GM19238 (cell line): Measurements from ENCODE around the gene UPK3B.
A peak's percentile ranks its signal among the peaks of the same experiment; 100 is the strongest.
"Not testable (repeated sequence)": the region's sequence is repeated elsewhere in the genome, so short reads cannot be mapped to it uniquely, and the experiment has no call there.

Experiments used
- DNase-seq: peaks from one replicate; pipeline ENCODE4 v3.0.0; 2011; ENCODE audit warnings: low spot score; ENCODE audit not compliant: insufficient read length

Gene UPK3B

DNA sequence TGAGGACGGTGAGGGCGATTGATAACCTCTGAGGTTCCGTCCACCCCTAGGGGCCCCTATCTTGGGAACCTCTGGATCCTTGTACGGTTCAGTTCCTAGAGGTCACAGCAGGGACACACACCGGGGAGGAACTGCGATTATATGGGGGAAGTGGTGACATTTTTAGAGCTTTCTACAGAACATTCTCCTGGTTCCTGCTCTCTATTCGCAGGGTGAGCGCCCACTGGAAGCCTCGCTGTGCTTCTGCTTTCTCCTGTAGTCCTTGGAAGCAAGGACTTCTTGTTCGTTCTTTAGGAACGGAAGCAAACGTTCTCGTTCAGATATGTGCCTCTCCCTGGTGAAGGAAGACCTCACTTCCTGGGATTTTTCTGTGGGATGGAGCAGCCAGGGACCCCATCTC lies 22.4 kb upstream of the UPK3B start:
- DNase-seq = not testable (repeated sequence)

DNA sequence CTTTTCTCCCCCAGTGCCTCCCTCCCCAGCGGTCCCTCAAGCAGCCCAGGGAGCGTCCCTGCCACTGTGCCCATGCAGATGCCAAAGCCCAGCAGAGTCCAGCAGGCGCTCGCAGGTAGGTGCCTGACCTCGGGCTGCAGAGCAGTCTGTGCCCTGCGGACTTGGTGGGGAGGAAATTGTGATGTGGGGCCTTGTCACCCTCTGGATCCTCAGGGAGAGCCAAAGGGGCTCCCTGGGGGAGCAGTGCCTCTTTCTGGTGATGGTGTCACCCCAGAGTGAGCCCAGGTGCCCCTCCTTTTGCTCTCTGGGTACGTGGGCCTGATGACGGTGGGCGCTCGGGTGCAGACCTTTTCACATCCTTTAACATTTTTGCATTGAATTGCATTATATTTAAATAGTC lies 18.2 kb upstream of the UPK3B start:
- DNase-seq = not testable (repeated sequence)

- DNase-seq = not testable (repeated sequence)
Measured at GRCh38 chr7:76495717-76496116, 14.6 kb upstream of the UPK3B start.

GRCh38 chr7:76497918-76498582 lies 12.3 kb upstream of the UPK3B start:
- DNase-seq = not testable (repeated sequence)

DNA sequence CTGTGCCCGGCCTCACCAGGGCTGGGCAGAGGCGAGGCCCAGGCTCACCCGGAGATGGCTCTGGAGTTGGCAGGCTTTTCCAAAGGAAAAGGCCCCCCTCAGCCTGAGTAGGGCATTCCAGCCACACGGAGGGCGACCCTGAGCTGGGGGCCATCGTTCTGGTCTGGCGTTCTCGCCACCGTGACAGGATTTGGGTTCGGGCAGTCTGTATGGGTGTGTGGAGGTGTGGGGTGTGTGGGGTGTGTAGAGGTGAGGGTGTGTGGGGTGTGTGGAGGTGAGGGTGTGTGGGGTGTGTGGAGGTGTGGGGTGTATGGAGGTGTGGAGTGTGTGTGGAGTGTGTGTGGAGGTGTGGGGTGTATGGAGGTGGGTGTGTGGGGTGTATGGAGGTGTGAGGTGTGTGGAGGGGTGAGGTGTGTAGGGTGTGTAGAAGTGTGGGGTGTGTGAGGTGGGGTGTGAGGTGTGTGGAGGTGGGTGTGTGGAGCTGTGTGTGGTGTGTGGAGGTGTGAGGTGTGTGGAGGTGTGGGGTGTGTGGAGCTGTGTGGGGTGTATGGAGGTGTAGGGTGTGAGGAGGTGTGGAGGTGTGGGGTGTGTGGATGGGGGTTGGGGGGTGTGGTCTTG lies 11.7 kb upstream of the UPK3B start:
- not testable (repeated sequence) for DNase-seq

- DNase-seq = not testable (repeated sequence)
Measured at GRCh38 chr7:76499201-76499923, 11.0 kb upstream of the UPK3B start.

GRCh38 chr7:76499924-76500241 lies 10.5 kb upstream of the UPK3B start:
- DNase-seq = not testable (repeated sequence)

DNA sequence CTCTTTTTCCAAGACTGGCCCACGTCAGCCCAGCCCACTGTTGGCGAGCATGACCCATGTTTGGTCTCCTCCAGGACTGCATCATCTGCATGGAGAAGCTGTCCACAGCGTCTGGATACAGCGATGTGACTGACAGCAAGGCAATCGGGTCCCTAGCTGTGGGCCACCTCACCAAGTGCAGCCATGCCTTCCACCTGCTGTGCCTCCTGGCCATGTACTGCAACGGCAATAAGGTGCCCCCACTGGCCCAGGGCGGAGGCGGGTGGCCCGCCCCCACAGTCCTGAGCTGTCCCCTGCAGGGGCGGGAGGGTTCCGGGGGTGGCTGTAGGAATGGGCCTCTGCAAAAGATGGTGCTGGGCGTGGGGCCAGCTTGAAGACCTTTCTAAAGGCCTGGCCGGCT lies 8.1 kb upstream of the UPK3B start:
- not testable (repeated sequence) for DNase-seq

- not testable (repeated sequence) for DNase-seq
Measured at GRCh38 chr7:76502836-76503235, 7.5 kb upstream of the UPK3B start.

DNA sequence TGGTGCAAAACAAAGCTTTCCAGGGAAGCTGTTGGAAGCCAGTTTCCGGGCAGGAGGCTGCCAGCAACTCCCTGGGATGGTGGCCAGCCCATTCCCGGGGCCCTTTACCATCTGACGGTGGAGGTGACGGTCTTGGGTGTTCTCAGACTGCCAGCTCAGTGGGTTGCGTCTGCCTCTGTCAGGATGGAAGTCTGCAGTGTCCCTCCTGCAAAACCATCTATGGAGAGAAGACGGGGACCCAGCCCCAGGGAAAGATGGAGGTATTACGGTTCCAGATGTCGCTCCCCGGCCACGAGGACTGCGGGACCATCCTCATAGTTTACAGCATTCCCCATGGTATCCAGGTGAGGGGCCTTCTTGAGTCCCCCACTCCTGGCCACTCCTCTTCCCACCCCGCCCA lies 7.1 kb upstream of the UPK3B start:
- not testable (repeated sequence) for DNase-seq

DNA sequence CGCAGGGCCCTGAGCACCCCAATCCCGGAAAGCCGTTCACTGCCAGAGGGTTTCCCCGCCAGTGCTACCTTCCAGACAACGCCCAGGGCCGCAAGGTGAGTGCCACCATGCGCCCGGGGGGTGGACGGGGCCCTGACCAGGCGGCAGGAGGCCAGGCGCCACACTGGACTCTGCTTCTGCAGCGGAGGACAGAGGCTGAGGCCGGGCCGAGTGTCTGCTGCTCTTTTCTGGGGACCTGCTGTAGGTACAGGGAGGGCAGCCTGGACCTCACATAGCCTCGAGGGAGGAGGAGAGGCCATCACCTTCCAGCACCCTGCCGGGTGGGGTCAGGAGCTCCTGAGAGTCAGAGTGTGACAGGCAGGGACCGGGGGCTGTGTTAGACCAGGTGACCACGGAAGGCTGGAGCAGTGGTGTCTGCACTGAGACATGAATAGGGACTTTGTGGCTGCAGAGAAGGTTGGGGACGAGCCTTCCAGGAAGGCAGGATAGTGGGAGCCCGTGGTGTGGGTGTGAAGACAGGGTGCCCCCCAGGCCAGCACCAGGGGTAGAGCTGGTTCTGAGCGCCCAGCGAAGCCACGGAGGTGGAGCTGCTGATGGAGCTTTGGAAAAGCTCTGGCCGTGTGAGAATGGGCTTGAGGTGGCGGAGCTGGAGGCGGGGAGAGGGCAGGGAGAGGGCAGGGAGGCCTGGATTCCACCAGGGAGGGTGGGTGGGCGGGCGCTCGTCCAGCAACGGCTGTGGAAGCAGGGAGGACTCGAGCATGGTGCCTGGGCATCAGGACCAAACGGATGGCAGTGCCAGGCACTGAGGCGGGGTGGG lies 5.8 kb upstream of the UPK3B start:
- DNase-seq = not testable (repeated sequence)

GRCh38 chr7:76505168-76506080 lies 4.9 kb upstream of the UPK3B start:
- DNase-seq = no peak

- no peak for DNase-seq
Measured at GRCh38 chr7:76506081-76506440, 4.3 kb upstream of the UPK3B start.

GRCh38 chr7:76506643-76507042 lies 3.7 kb upstream of the UPK3B start:
- not testable (repeated sequence) for DNase-seq

- DNase-seq = peak; percentile 0
Measured at GRCh38 chr7:76507723-76508406, 2.5 kb upstream of the UPK3B start.

GRCh38 chr7:76511200-76511910 lies 1.0 kb downstream of the UPK3B start:
- not testable (repeated sequence) for DNase-seq

- not testable (repeated sequence) for DNase-seq
Measured at GRCh38 chr7:76511911-76512885, 1.8 kb downstream of the UPK3B start.
